ENCODE results near the gene ALDH1L2. TPM values are rescaled to one million over a fixed set of nuclear protein-coding genes. Genes with fewer than 3 reads are reported as not detected.

ALDH1L2 gene
- total RNA-seq, 2 donors from 2014 or later, result 0.22 to 0.27 TPM

GRCh38 chr12:105071981-105072380 is 12.3 kb downstream of the ALDH1L2 start:
- Histone ChIP-seq H3K9ac (ENCODE audit: extremely low read depth, low read length, poor library complexity, severe bottlenecking) (no peak overlapping the region), H3K27me3 (ENCODE audit: control insufficient read depth, insufficient read depth, low read length, poor library complexity, severe bottlenecking) (no peaks in the 10 kb centered on the region), H3K36me3 (ENCODE audit: control insufficient read depth, insufficient read depth, low read length) (no peaks in the 10 kb centered on the region), H3K9me3 (ENCODE audit: control insufficient read depth, low read length) (no peaks in the 10 kb centered on the region), H3K4me3 (ENCODE audit: low read length) (no peak overlapping the region), H3K4me1 (ENCODE audit: control insufficient read depth, insufficient read depth, low read length) (no peaks in the 10 kb centered on the region), H3K27ac (ENCODE audit: low read depth, low read length) (no peak overlapping the region)
- DNase-seq, result no peak
- 100% methylated on average over 1 of the region's 3 CpGs; no CpG with 5 or more reads in 1 of the 2 experiments for WGBS, 2 experiments (ENCODE audit: insufficient coverage in 1 of 2, insufficient read length in 1 of 2)
- H3K4me1 Mint-ChIP-seq, result peaks cover 7% of the 10 kb centered on the region
- H3K9me3 Mint-ChIP-seq, result no peaks in the 10 kb centered on the region
- H3K4me3 Mint-ChIP-seq, result no peak overlapping the region
- no peak for TF ChIP-seq CTCF (conservative IDR thresholded peaks at IDR 0.05)
- H3K36me3 Mint-ChIP-seq (ENCODE audit: low read depth), result no peaks in the 10 kb centered on the region
- H3K27me3 Mint-ChIP-seq (ENCODE audit: insufficient read depth), result no peaks in the 10 kb centered on the region
- no peak overlapping the region for H3K27ac Mint-ChIP-seq

- Mint-ChIP-seq H3K27me3 (ENCODE audit: insufficient read depth) (no peaks in the 10 kb centered on the region), H3K4me1 (peaks cover 7% of the 10 kb centered on the region), H3K27ac (no peak overlapping the region), H3K36me3 (ENCODE audit: low read depth) (no peaks in the 10 kb centered on the region), H3K4me3 (no peak overlapping the region), H3K9me3 (no peaks in the 10 kb centered on the region)
- Histone ChIP-seq H3K27ac (ENCODE audit: low read depth, low read length) (no peak overlapping the region), H3K9me3 (ENCODE audit: control insufficient read depth, low read length) (no peaks in the 10 kb centered on the region), H3K4me3 (ENCODE audit: low read length) (no peak overlapping the region), H3K27me3 (ENCODE audit: control insufficient read depth, insufficient read depth, low read length, poor library complexity, severe bottlenecking) (no peaks in the 10 kb centered on the region), H3K9ac (ENCODE audit: extremely low read depth, low read length, poor library complexity, severe bottlenecking) (no peak overlapping the region), H3K4me1 (ENCODE audit: control insufficient read depth, insufficient read depth, low read length) (no peaks in the 10 kb centered on the region), H3K36me3 (ENCODE audit: control insufficient read depth, insufficient read depth, low read length) (no peaks in the 10 kb centered on the region)
- DNase-seq, result no peak
- TF ChIP-seq CTCF (conservative IDR thresholded peaks at IDR 0.05), result no peak
- WGBS, 2 experiments (ENCODE audit: insufficient coverage in 1 of 2, insufficient read length in 1 of 2), result 73 to 83% methylated on average over 3 to 4 of the region's 4 CpGs
These were observed 14.1 kb downstream of the ALDH1L2 start for GRCh38 chr12:105069936-105070702.

- no peaks in the 10 kb centered on the region for H3K9me3 Mint-ChIP-seq
- no peaks in the 10 kb centered on the region for H3K36me3 Mint-ChIP-seq (ENCODE audit: low read depth)
- DNase-seq, result no peak
- Histone ChIP-seq H3K27me3 (ENCODE audit: control insufficient read depth, insufficient read depth, low read length, poor library complexity, severe bottlenecking) (no peaks in the 10 kb centered on the region), H3K4me1 (ENCODE audit: control insufficient read depth, insufficient read depth, low read length) (no peaks in the 10 kb centered on the region), H3K4me3 (ENCODE audit: low read length) (no peak overlapping the region), H3K27ac (ENCODE audit: low read depth, low read length) (no peak overlapping the region), H3K9ac (ENCODE audit: extremely low read depth, low read length, poor library complexity, severe bottlenecking) (no peak overlapping the region), H3K36me3 (ENCODE audit: control insufficient read depth, insufficient read depth, low read length) (no peaks in the 10 kb centered on the region), H3K9me3 (ENCODE audit: control insufficient read depth, low read length) (no peaks in the 10 kb centered on the region)
- 83 to 88% methylated on average over 1 to 6 of the region's 6 CpGs for WGBS, 2 experiments (ENCODE audit: insufficient coverage in 1 of 2, insufficient read length in 1 of 2)
- peaks cover 4% of the 10 kb centered on the region for H3K4me1 Mint-ChIP-seq
- no peak for TF ChIP-seq CTCF (conservative IDR thresholded peaks at IDR 0.05)
- no peak overlapping the region for H3K27ac Mint-ChIP-seq
- H3K27me3 Mint-ChIP-seq (ENCODE audit: insufficient read depth), result no peaks in the 10 kb centered on the region
- H3K4me3 Mint-ChIP-seq, result no peak overlapping the region
These were observed 16.7 kb downstream of the ALDH1L2 start for GRCh38 chr12:105067511-105068031.
